ENCODE results near the gene HOXA3. TPM values are rescaled to one million over a fixed set of nuclear protein-coding genes. Genes with fewer than 3 reads are reported as not detected.

Gene HOXA3
- total RNA-seq, 6 donors from 2014 or later: 0.20 to 11.4 (median 3.5) TPM

GRCh38 chr7:27148756-27149641 is 3.4 kb downstream of the HOXA3 start:
- WGBS, 2 donors: 41 to 42% methylated on average over 19 to 30 of the region's 30 CpGs
- peak overlapping the region; percentile 84 to 95 (median 88) for H3K27ac ChIP-seq
- TF ChIP-seq EP300 (IDR thresholded peaks at IDR 0.05) (no peak), POLR2AphosphoS5 (IDR thresholded peaks at IDR 0.05) (no peak), POLR2A (IDR thresholded peaks at IDR 0.05) (no peak)
- DNase-seq (peak in 1 of 2 donors; percentile 68), ATAC-seq (ENCODE audit: low FRiP score in 2 of 2) (no peak)
- peak overlapping the region in 3 of 4 donors; percentile 24 to 74 (median 62) for H3K4me3 ChIP-seq
- H3K4me1 ChIP-seq: peaks cover 25 to 48% (median 35%) of the 10 kb centered on the region in 4 donors
- no peaks in the 10 kb centered on the region for H3K36me3 ChIP-seq
- H3K9me3 ChIP-seq: no peaks in the 10 kb centered on the region
- H3K27me3 ChIP-seq: peaks cover 0 to 53% (median 32%) of the 10 kb centered on the region in 4 donors

- WGBS, 2 donors: 14 to 26% methylated on average over 18 to 28 of the region's 28 CpGs
- no peaks in the 10 kb centered on the region for H3K9me3 ChIP-seq
- peak overlapping the region; percentile 84 to 95 (median 88) for H3K27ac ChIP-seq
- H3K4me3 ChIP-seq: peak overlapping the region; percentile 14 to 74 (median 43)
- DNase-seq: no peak
- ATAC-seq (ENCODE audit: low FRiP score in 2 of 2): no peak
- H3K27me3 ChIP-seq: peaks cover 0 to 49% (median 31%) of the 10 kb centered on the region in 4 donors
- H3K4me1 ChIP-seq: peaks cover 25 to 56% (median 35%) of the 10 kb centered on the region in 4 donors
- no peaks in the 10 kb centered on the region for H3K36me3 ChIP-seq
- TF ChIP-seq EP300 (IDR thresholded peaks at IDR 0.05) (no peak), POLR2AphosphoS5 (IDR thresholded peaks at IDR 0.05) (peak in 1 of 2 donors; percentile 79)
These were observed 4.2 kb downstream of the HOXA3 start for GRCh38 chr7:27148031-27148755.

GRCh38 chr7:27147199-27148030 is 5.0 kb downstream of the HOXA3 start, which contains the start of gene HOXA6:
Gene HOXA6, minus strand, starts transcription at chr7:27147774. Its CDS starts 25 bp downstream, at chr7:27147749.
- WGBS, 2 donors: 20 to 37% methylated on average over 16 to 36 of the region's 63 CpGs
- peak within 1 kb of the TSS; percentile 84 to 95 (median 88) for H3K27ac ChIP-seq
- ATAC-seq (ENCODE audit: low FRiP score in 2 of 2) (no peak), DNase-seq (peak in 1 of 2 donors; percentile 91)
- H3K9me3 ChIP-seq: no peaks in the 10 kb centered on the region
- peak within 1 kb of the TSS; percentile 14 to 74 (median 43) for H3K4me3 ChIP-seq
- peaks cover 21 to 55% (median 31%) of the 10 kb centered on the region in 4 donors for H3K4me1 ChIP-seq
- no peaks in the 10 kb centered on the region for H3K36me3 ChIP-seq
- TF ChIP-seq EP300 (IDR thresholded peaks at IDR 0.05) (no peak), CTCF (IDR thresholded peaks at IDR 0.05) (no peak), POLR2A (IDR thresholded peaks at IDR 0.05) (no peak), POLR2AphosphoS5 (IDR thresholded peaks at IDR 0.05) (no peak)
- H3K27me3 ChIP-seq: peaks cover 0 to 46% (median 26%) of the 10 kb centered on the region in 4 donors

GRCh38 chr7:27146491-27147198 is 5.7 kb downstream of the HOXA3 start:
- no peak for TF ChIP-seq POLR2A (IDR thresholded peaks at IDR 0.05)
- WGBS, 2 donors: 52 to 67% methylated on average over 5 of the region's 5 CpGs
- Histone ChIP-seq H3K27me3 (peaks cover 0 to 40% (median 20%) of the 10 kb centered on the region in 4 donors), H3K4me1 (peaks cover 21 to 50% (median 27%) of the 10 kb centered on the region in 4 donors), H3K4me3 (peak overlapping the region in 3 of 4 donors; percentile 24 to 74 (median 62)), H3K27ac (peak overlapping the region; percentile 84 to 95 (median 88)), H3K36me3 (no peaks in the 10 kb centered on the region), H3K9me3 (no peaks in the 10 kb centered on the region)
- ATAC-seq (ENCODE audit: low FRiP score in 2 of 2) (no peak), DNase-seq (no peak)

- DNase-seq (no peak), ATAC-seq (ENCODE audit: low FRiP score in 2 of 2) (no peak)
- H3K27me3 ChIP-seq: peaks cover 0 to 35% (median 14%) of the 10 kb centered on the region in 4 donors
- TF ChIP-seq EP300 (IDR thresholded peaks at IDR 0.05) (no peak), CTCF (IDR thresholded peaks at IDR 0.05) (no peak), POLR2A (IDR thresholded peaks at IDR 0.05) (no peak), POLR2AphosphoS5 (IDR thresholded peaks at IDR 0.05) (no peak)
- H3K9me3 ChIP-seq: no peaks in the 10 kb centered on the region
- 56 to 71% methylated on average over 11 of the region's 11 CpGs for WGBS, 2 donors
- peaks cover 16 to 43% (median 22%) of the 10 kb centered on the region in 4 donors for H3K4me1 ChIP-seq
- H3K36me3 ChIP-seq: no peaks in the 10 kb centered on the region
- peak overlapping the region in 3 of 4 donors; percentile 49 to 74 (median 62) for H3K4me3 ChIP-seq
- H3K27ac ChIP-seq: peak overlapping the region; percentile 84 to 95 (median 88)
These were observed 6.4 kb downstream of the HOXA3 start for GRCh38 chr7:27145914-27146412.
